GM10847 (cell line): ENCODE measurements around the gene PROKR2.

Source experiments
- POLR2A ChIP-seq: IDR thresholded peaks from 2 replicates; pipeline ENCODE4 v1.6.1; 2011; ENCODE audit not compliant: insufficient read length; ENCODE audit errors: extremely low read depth

Gene PROKR2

GRCh38 chr20:5313916-5314315, 2.8 kb downstream of the PROKR2 start:
- no peak for TF ChIP-seq POLR2A

DNA sequence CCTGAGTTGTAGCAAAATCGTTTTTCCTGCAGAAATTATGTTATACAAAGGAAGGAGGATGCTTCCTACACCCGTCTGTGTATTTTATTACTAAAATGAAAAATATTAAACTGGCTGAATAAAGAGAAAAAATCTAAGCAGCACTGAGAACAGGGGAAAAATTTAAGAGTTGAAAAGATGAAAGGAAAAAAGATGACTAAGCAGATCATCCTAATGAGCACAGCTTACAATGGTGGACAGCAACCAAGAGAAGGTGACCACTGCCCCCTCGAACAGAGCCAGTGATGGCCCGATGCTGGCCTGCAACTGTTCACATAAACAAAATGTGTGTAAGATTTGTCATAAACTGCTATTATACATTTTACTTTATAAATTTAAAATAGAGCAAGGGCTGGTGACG, 4.2 kb downstream of the PROKR2 start:
- TF ChIP-seq POLR2A = no peak

GRCh38 chr20:5309971-5310370, 6.8 kb downstream of the PROKR2 start:
- TF ChIP-seq POLR2A = no peak

DNA sequence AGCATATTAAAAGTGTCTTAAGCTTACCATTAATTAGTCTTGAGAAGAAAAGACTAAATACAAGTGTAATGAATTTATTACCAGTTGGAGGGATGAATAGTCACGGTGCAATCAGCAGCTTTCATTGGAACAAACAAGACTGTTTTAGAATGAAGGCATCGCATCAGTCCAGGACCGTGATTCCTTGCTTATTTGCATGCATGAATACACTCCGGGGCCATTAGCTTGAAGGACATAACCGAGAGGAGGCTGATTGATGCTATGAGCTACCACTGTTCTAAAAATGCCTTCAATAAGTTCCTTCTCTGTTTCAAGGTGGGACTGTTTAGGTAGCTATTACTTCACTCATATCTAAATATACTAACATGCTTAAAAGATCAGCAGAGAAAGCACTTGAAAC, 17.9 kb downstream of the PROKR2 start:
- TF ChIP-seq POLR2A = no peak

DNA sequence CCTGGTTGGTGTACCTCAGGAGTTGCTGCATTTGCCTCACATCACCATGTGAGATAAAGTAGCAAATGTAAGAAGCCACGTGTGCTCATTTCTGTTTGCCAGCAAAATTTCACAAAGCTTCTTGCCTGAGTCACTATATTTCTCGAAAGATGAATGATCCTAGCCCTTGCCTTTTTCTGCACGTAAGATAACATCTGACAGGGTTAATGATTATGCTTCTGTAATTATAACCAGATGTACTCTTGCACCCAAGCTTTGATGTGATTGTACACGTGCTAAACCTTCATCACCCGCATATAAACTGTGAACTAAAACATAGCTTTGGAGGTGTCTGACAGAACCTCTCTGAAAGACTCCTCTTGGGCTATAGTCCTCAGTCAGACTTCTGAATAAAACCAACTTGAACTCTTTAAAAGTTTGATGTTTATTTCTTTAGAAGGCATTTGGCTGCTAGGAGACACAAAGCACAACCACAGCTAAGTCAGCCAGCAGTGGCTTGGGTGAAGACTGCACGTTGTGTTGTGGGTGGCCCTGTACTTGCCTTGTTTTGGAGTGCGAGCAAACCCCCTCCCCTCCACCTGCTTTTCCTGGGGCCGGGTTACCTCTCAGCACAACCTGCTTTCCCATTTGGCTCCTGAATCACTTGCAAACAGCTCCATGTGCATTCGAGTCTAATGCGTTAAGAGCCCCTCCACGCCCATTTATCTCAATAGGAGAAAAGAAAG, 19.3 kb downstream of the PROKR2 start:
- TF ChIP-seq POLR2A = no peak

GRCh38 chr20:5290596-5290995, 26.2 kb downstream of the PROKR2 start:
- TF ChIP-seq POLR2A = no peak

DNA sequence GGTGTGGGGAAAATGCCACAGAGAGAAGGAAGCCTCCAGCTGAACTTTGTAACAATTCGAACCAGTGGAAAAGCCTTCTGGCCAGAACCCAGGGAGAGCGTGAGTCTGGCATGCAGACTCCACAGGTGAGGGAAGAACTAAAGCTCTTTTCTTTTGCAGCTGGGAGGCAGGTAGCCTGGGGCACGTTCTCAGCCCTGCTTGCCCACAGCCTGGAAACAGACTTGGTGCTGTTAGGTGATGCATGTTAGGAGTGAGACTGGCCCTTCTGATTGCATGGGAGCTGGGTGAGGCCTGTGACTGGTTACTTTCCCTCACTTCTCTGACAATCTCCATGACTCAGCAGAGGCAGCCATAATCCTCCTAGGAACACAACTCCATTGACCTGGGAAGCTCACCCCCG, 34.2 kb downstream of the PROKR2 start:
- TF ChIP-seq POLR2A = no peak

GRCh38 chr20:5279661-5280060, 37.1 kb downstream of the PROKR2 start:
- no peak for TF ChIP-seq POLR2A

- no peak for TF ChIP-seq POLR2A
Measured at GRCh38 chr20:5272268-5272667, 44.5 kb downstream of the PROKR2 start.

DNA sequence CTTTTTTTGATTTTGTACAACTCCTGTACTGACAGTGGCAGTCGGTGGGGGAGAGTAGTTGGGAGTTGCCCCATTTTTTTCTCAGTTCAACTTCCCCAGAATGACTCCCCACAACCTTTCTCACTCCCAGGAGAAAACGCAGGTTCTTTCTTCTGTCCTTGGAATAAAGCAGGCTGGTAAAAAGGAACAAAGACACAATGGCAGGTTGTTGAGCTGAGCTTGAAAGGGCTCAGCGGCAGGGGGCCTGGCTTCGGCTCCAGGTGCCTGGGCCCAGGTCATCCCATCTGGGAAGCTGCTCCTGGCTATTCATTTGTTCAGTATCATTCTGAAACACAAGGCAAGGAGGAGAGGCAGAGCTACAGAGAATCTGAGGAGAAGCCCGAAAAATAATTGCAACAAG, 46.2 kb downstream of the PROKR2 start:
- TF ChIP-seq POLR2A = no peak

DNA sequence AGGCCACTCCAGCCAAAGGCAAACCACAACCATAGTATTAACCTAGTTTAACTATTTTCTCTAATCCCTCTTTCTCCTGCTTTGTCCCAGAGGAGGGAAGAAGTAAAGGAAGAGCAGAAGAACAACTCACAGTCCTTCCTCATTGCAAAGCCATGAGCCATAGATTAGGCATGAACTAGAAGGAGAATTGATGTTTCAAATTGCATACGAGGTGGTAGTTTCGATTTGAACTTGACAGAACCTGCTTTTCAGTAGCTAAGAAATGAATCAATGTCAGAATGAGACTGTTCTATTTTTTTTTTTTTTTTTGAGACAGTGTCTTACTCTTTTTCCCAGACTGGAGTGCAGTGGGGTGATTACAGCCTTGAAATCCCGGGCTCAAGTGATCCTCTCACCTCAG, 48.3 kb downstream of the PROKR2 start:
- TF ChIP-seq POLR2A = no peak

- no peak for TF ChIP-seq POLR2A
Measured at GRCh38 chr20:5267092-5267491, 49.7 kb downstream of the PROKR2 start.
